ENCODE measurements around the gene FAM171A2.

FAM171A2 gene

GRCh38 chr17:44363613-44364159 is at the start of gene FAM171A2:
TSS of gene FAM171A2 (minus strand) at chr17:44363853. CDS start at chr17:44363714, 139 bp downstream.
- peak within 1 kb of the TSS; percentile 27; the same call in 1 of the 2 replicates for H3K27ac ChIP-seq
- TF ChIP-seq ZFX (IDR thresholded peaks at IDR 0.05; ENCODE audit: borderline replicate concordance): no peak
- peak; percentile 95 for TF ChIP-seq CTCF (IDR thresholded peaks at IDR 0.05)

- no peak overlapping the region for H3K27ac ChIP-seq
- TF ChIP-seq CTCF (IDR thresholded peaks at IDR 0.05): no peak
- TF ChIP-seq ZFX (IDR thresholded peaks at IDR 0.05; ENCODE audit: borderline replicate concordance): no peak
Measured at GRCh38 chr17:44409309-44410028, 45.8 kb upstream of the FAM171A2 start.

- TF ChIP-seq CTCF (IDR thresholded peaks at IDR 0.05) (no peak), ZFX (IDR thresholded peaks at IDR 0.05; ENCODE audit: borderline replicate concordance) (no peak)
- H3K27ac ChIP-seq: no peak overlapping the region
Measured at GRCh38 chr17:44408786-44409185, 45.1 kb upstream of the FAM171A2 start.

- TF ChIP-seq CTCF (IDR thresholded peaks at IDR 0.05) (no peak), ZFX (IDR thresholded peaks at IDR 0.05; ENCODE audit: borderline replicate concordance) (no peak)
- no peak overlapping the region for H3K27ac ChIP-seq
Measured at GRCh38 chr17:44402564-44403172, 39.0 kb upstream of the FAM171A2 start.

- no peak overlapping the region for H3K27ac ChIP-seq
- no peak for TF ChIP-seq ZFX (IDR thresholded peaks at IDR 0.05; ENCODE audit: borderline replicate concordance)
- TF ChIP-seq CTCF (IDR thresholded peaks at IDR 0.05): peak; percentile 60
Measured at GRCh38 chr17:44400226-44400847, 36.7 kb upstream of the FAM171A2 start.

- H3K27ac ChIP-seq: no peak overlapping the region
- TF ChIP-seq CTCF (IDR thresholded peaks at IDR 0.05): no peak
- no peak for TF ChIP-seq ZFX (IDR thresholded peaks at IDR 0.05; ENCODE audit: borderline replicate concordance)
Measured at GRCh38 chr17:44398692-44399691, 35.3 kb upstream of the FAM171A2 start.
